SU-DHL-6 (cell line): ENCODE data around the gene TCAF1.

ENCODE experiments used
- H2AFZ ChIP-seq: fragments of 200-600 bp; sonication (generic); 2 replicates; pipeline ENCODE4 v1.6.1; 2014; ENCODE audit warnings: low read depth, mild to moderate bottlenecking, moderate library complexity, mixed read lengths, antibody characterized with exemption, low read length; ENCODE audit not compliant: severe bottlenecking
- H3F3A ChIP-seq: fragments of 200-600 bp; shearing (Covaris generic); 2 replicates; pipeline ENCODE4 v1.6.0; 2016; ENCODE audit warnings: antibody characterized with exemption, mild to moderate bottlenecking; ENCODE audit not compliant: insufficient read depth
- H3K27ac ChIP-seq: fragments of 200-600 bp; sonication (generic); 2 replicates; pipeline ENCODE4 v1.5.1; 2016; ENCODE audit warnings: low read depth, mild to moderate bottlenecking, low read length, moderate library complexity, mixed read lengths
- H3K27me3 ChIP-seq: fragments of 200-600 bp; sonication (generic), shearing (Covaris generic); 2 replicates; pipeline ENCODE4 v1.6.0; 2014; ENCODE audit warnings: mild to moderate bottlenecking, low read length
- H3K36me3 ChIP-seq: fragments of 200-600 bp; sonication (generic); 2 replicates; pipeline ENCODE4 v1.6.1; 2014; ENCODE audit warnings: mild to moderate bottlenecking, low read length, mixed read lengths
- H3K4me2 ChIP-seq: fragments of 300-600, 200-600 bp; shearing (Covaris generic), sonication (generic); 2 replicates; pipeline ENCODE4 v1.6.0; 2014; ENCODE audit warnings: low read length, low read depth, mild to moderate bottlenecking; ENCODE audit not compliant: poor library complexity, severe bottlenecking
- H3K4me3 ChIP-seq: fragments of 200-600 bp; sonication (generic); 2 replicates; pipeline ENCODE4 v1.5.1; 2014; ENCODE audit warnings: antibody characterized with exemption, low read length, mild to moderate bottlenecking, mixed read lengths; ENCODE audit not compliant: insufficient read depth, poor library complexity, severe bottlenecking
- H3K79me2 ChIP-seq: fragments of 200-600 bp; sonication (generic); 2 replicates; pipeline ENCODE4 v1.6.1; 2014; ENCODE audit warnings: mild to moderate bottlenecking, low read length, moderate library complexity; ENCODE audit not compliant: insufficient read depth
- H3K9ac ChIP-seq: fragments of 200-600 bp; sonication (generic); 2 replicates; pipeline ENCODE4 v1.7.0; 2014; ENCODE audit warnings: mild to moderate bottlenecking, low read length
- H3K9me2 ChIP-seq: fragments of 200-600 bp; sonication (generic); replicated peaks from 2 replicates; pipeline ENCODE4 v1.6.1; 2014; ENCODE audit warnings: low read length; ENCODE audit not compliant: insufficient read depth
- H3K9me3 ChIP-seq: fragments of 200-600 bp; sonication (generic); 2 replicates; pipeline ENCODE4 v1.6.1; 2014; ENCODE audit warnings: low read length, mixed read lengths; ENCODE audit not compliant: insufficient read depth
- H4K20me1 ChIP-seq: fragments of 200-600 bp; sonication (generic); 2 replicates; pipeline ENCODE4 v1.6.1; 2014; ENCODE audit warnings: low read depth, mild to moderate bottlenecking, antibody characterized with exemption, low read length, moderate library complexity, mixed read lengths
- CTCF ChIP-seq: fragments of 200-600 bp; sonication (generic); IDR thresholded peaks from one replicate; pipeline ENCODE4 v1.5.1; 2017; ENCODE audit warnings: antibody characterized with exemption, mild to moderate bottlenecking, low read length, moderate library complexity; ENCODE audit not compliant: insufficient read depth, poor library complexity, severe bottlenecking
- EZH2phosphoT487 ChIP-seq: fragments of 200-600 bp; sonication (generic), shearing (Covaris generic); conservative IDR thresholded peaks from 2 replicates; pipeline ENCODE4 v1.6.1; 2018; ENCODE audit warnings: mild to moderate bottlenecking, antibody characterized with exemption, low read length, moderate library complexity, mixed read lengths

Gene TCAF1

GRCh38 chr7:143850682-143851081 is 51.3 kb downstream of the TCAF1 start:
- Histone ChIP-seq H2AFZ (no peak overlapping the region), H3K9me3 (no peaks in the 10 kb centered on the region), H3K9ac (no peak overlapping the region), H3K27ac (no peak overlapping the region), H4K20me1 (no peaks in the 10 kb centered on the region), H3K79me2 (no peaks in the 10 kb centered on the region), H3K27me3 (no peaks in the 10 kb centered on the region), H3K4me2 (no peak overlapping the region), H3K36me3 (no peaks in the 10 kb centered on the region), H3K9me2 (no peaks in the 10 kb centered on the region), H3K4me3 (no peak overlapping the region), H3F3A (no peaks in the 10 kb centered on the region)
- TF ChIP-seq EZH2phosphoT487 (no peak), CTCF (no peak)

GRCh38 chr7:143849785-143850479 is 52.0 kb downstream of the TCAF1 start:
- no peaks in the 10 kb centered on the region for H3F3A ChIP-seq
- H3K27me3 ChIP-seq, result no peaks in the 10 kb centered on the region
- no peak overlapping the region for H3K27ac ChIP-seq
- H3K9ac ChIP-seq, result no peak overlapping the region
- H3K9me2 ChIP-seq, result no peaks in the 10 kb centered on the region
- no peaks in the 10 kb centered on the region for H3K36me3 ChIP-seq
- no peak overlapping the region for H3K4me3 ChIP-seq
- TF ChIP-seq EZH2phosphoT487, result no peak
- no peak for TF ChIP-seq CTCF
- H3K9me3 ChIP-seq, result no peaks in the 10 kb centered on the region
- no peak overlapping the region for H2AFZ ChIP-seq
- no peaks in the 10 kb centered on the region for H4K20me1 ChIP-seq
- H3K4me2 ChIP-seq, result no peak overlapping the region
- no peaks in the 10 kb centered on the region for H3K79me2 ChIP-seq

GRCh38 chr7:143848192-143848591 is 53.8 kb downstream of the TCAF1 start:
- Histone ChIP-seq H3K79me2 (no peaks in the 10 kb centered on the region), H3K4me3 (no peak overlapping the region), H3K9ac (no peak overlapping the region), H2AFZ (no peak overlapping the region), H3F3A (no peaks in the 10 kb centered on the region), H3K9me3 (no peaks in the 10 kb centered on the region), H3K4me2 (no peak overlapping the region), H3K9me2 (no peaks in the 10 kb centered on the region), H3K36me3 (no peaks in the 10 kb centered on the region), H3K27ac (no peak overlapping the region), H4K20me1 (no peaks in the 10 kb centered on the region), H3K27me3 (no peaks in the 10 kb centered on the region)
- no peak for TF ChIP-seq CTCF
- TF ChIP-seq EZH2phosphoT487, result no peak
